Transverse colon (tissue), 4 donors: Measurements from ENCODE around the gene MEIG1. TPM values are rescaled to one million over a fixed set of nuclear protein-coding genes. Genes with fewer than 3 reads are reported as not detected.

ENCODE experiments used
- DNase-seq: peaks from one replicate; pipeline ENCODE4 v3.0.0-alpha.2; 2019
- H3K27ac ChIP-seq, 4 donors: fragments of 200-600 bp; sonication (generic); 2 replicates each; pipeline ENCODE4 v1.5.1; 2016 to 2018; ENCODE audit warnings: inconsistent platforms in 4 of 4
- H3K27me3 ChIP-seq: fragments of 200-600 bp; sonication (generic); 2 replicates; pipeline ENCODE4 v1.5.1; 2017; ENCODE audit warnings: inconsistent platforms
- H3K36me3 ChIP-seq, 4 donors: fragments of 200-600 bp; sonication (generic); 2 replicates each; pipeline ENCODE4 v1.5.1; 2017 to 2019; ENCODE audit warnings: inconsistent platforms in 4 of 4
- H3K4me1 ChIP-seq, 4 donors: fragments of 200-600 bp; sonication (generic); 2 replicates each; pipeline ENCODE4 v1.5.1; 2017 to 2020; ENCODE audit warnings: inconsistent platforms in 4 of 4
- H3K4me3 ChIP-seq, 4 donors: fragments of 200-600 bp; sonication (generic); 1 replicate in 1 of 4; 2 replicates in 3 of 4; pipeline versions ENCODE4 v1.5.1 to v1.6.1; 2017 to 2019; ENCODE audit warnings: inconsistent platforms in 4 of 4
- H3K9me3 ChIP-seq, 2 donors: fragments of 200-600 bp; sonication (generic); 2 replicates each; pipeline ENCODE4 v1.5.1; 2017 to 2019; ENCODE audit warnings: inconsistent platforms in 2 of 2
- CTCF ChIP-seq, 5 experiments: fragments of 200-600 bp in 3 of 5; fragments of 450-650 bp in 2 of 5; sonication (generic) in 3 of 5; IDR thresholded peaks; 1 replicate in 2 of 5; 2 replicates in 3 of 5; pipeline ENCODE4 v1.5.1; 2016 to 2017; ENCODE audit warnings: antibody characterized with exemption in 5 of 5, inconsistent platforms in 3 of 5, mild to moderate bottlenecking in 2 of 5, moderate library complexity in 1 of 5
- EP300 ChIP-seq: sonication (generic); formaldehyde crosslinking; IDR thresholded peaks from one replicate; pipeline ENCODE4 v1.6.1; 2017; ENCODE audit warnings: antibody characterized with exemption, low read depth
- POLR2A ChIP-seq: fragments of 450-650 bp; IDR thresholded peaks from one replicate; pipeline ENCODE4 v1.6.1; 2016; ENCODE audit warnings: antibody characterized with exemption, mild to moderate bottlenecking, moderate library complexity
- POLR2AphosphoS5 ChIP-seq, 3 donors: sonication (generic); formaldehyde crosslinking; IDR thresholded peaks; one replicate each; pipeline ENCODE4 v1.6.1; 2016; ENCODE audit warnings: antibody characterized with exemption in 3 of 3
- WGBS, 2 donors: methylation state at CpG; one replicate each; pipeline ENCODE4 v1.1.5; 2018; ENCODE audit warnings: low coverage in 1 of 2; 5-methylcytosine and 5-hydroxymethylcytosine counted together
- in situ Hi-C, 4 donors: fragments of 200-750 bp; cut with MboI; loops; one replicate each; pipeline versions ENCODE4 v1.15.0 to v1.15.1; 2017; ENCODE audit warnings: low sequenced_read_pairs in 3 of 4, low pct_ligation_motif_present in 1 of 4, low pct_unique_long_range_greater_than_20kb in 1 of 4
- intact Hi-C: fragments of 100-400 bp; cut with DNase I; formaldehyde crosslinking; loops from one replicate; pipeline ENCODE4 v1.15.1; 2023; ENCODE audit warnings: low total_unique reads
- total RNA-seq, 4 donors: library from RNA; depleted of rRNA; stranded (reverse); fragments of >200 nt; gene quantifications; one replicate each; pipeline ENCODE4 v1.1.0, GENCODE V29; 2016

Gene MEIG1
- total RNA-seq, 4 donors from 2014 or later = not detected

DNA sequence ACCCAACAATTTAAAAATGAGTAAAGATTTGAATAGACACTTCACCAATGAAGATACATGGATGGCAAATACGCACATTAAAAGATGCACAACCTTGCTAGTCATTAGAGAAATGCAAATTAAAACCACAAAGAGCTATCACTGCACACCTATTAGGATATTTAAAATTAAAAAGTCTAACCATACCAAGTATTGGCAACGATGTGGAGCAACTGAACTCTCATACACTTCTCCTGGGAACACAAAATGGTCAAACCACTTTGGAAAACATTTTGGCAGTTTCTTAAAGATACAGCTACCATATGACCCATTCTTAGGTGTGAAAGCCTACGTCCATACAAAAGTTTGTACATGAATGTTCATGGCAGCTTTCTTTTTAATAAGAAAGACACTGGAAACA, 41.4 kb upstream of the MEIG1 start:
- TF ChIP-seq CTCF (IDR thresholded peaks at IDR 0.05) (no peak), POLR2AphosphoS5 (IDR thresholded peaks at IDR 0.05) (no peak), EP300 (no peak), POLR2A (no peak)
- Histone ChIP-seq H3K4me3 (no peak overlapping the region), H3K4me1 (no peaks in the 10 kb centered on the region), H3K36me3 (peaks cover 0 to 76% (median 31%) of the 10 kb centered on the region in 4 donors), H3K27me3 (no peaks in the 10 kb centered on the region), H3K27ac (no peak overlapping the region), H3K9me3 (peaks cover 11 to 21% of the 10 kb centered on the region in 2 donors)
- intact Hi-C loops (no loop called here), in situ Hi-C loops (no loop called here)
- no peak for DNase-seq
- 91 to 96% methylated on average over 3 of the region's 3 CpGs for WGBS, 2 donors

DNA sequence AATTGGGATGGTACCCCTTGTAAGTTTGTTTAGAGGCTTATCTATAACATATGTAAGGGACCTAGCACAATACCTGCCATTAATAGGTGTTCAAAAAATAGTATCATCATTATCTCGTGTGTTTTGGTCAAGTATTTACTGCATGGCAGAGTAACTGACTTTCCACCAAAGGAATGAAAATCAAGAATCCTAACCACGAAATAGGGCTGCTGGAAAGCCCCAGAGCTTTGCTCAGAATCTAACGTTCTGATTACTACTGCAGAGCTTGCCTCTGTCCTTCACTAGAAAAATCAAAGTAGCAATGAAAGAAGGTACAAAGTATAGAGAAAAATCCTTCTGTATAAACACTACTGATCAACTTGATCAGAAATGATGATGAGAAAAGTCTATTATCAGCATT, 40.2 kb upstream of the MEIG1 start:
- Histone ChIP-seq H3K9me3 (peaks cover 11 to 21% of the 10 kb centered on the region in 2 donors), H3K27me3 (no peaks in the 10 kb centered on the region), H3K36me3 (peaks cover 0 to 68% (median 29%) of the 10 kb centered on the region in 4 donors), H3K4me1 (no peaks in the 10 kb centered on the region), H3K4me3 (no peak overlapping the region), H3K27ac (no peak overlapping the region)
- 74 to 87% methylated on average over 3 of the region's 3 CpGs for WGBS, 2 donors
- in situ Hi-C loops = no loop called here
- no peak for TF ChIP-seq POLR2AphosphoS5 (IDR thresholded peaks at IDR 0.05)
- no peak for TF ChIP-seq EP300
- TF ChIP-seq CTCF (IDR thresholded peaks at IDR 0.05) = no peak
- no peak for TF ChIP-seq POLR2A
- intact Hi-C loops = no loop called here
- DNase-seq = no peak

DNA sequence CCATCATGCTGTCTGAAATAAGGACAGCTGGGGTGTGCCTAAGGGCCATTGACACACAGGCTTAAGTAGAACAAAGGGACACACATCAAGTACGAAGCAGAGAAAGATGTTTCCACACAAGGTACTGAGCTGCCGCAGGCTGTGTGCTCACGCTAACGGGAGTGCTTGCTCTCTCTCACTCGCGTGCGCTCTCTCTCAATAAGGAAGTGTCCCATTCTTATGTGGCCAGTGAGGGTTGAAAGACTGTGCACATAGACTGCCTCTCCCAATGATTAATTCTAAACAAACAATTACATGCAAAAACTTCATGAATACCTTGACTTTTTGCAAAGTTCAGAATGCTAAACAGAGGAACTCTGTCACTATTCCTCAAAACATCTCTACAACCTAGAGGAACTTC, 35.2 kb upstream of the MEIG1 start:
- H3K27me3 ChIP-seq = no peaks in the 10 kb centered on the region
- no peak for DNase-seq
- intact Hi-C loops = no loop called here
- TF ChIP-seq CTCF (IDR thresholded peaks at IDR 0.05) = no peak
- no peak for TF ChIP-seq POLR2A
- TF ChIP-seq EP300 = no peak
- TF ChIP-seq POLR2AphosphoS5 (IDR thresholded peaks at IDR 0.05) = no peak
- no peak overlapping the region for H3K27ac ChIP-seq
- no peak overlapping the region for H3K4me3 ChIP-seq
- peaks cover 0 to 49% (median 16%) of the 10 kb centered on the region in 4 donors for H3K36me3 ChIP-seq
- in situ Hi-C loops = no loop called here
- no peaks in the 10 kb centered on the region for H3K4me1 ChIP-seq
- WGBS, 2 donors = 98 to 100% methylated on average over 7 of the region's 7 CpGs
- H3K9me3 ChIP-seq = no peaks in the 10 kb centered on the region

- 95 to 97% methylated on average over 2 of the region's 2 CpGs for WGBS, 2 donors
- no peaks in the 10 kb centered on the region for H3K4me1 ChIP-seq
- H3K36me3 ChIP-seq = peaks cover 0 to 50% (median 13%) of the 10 kb centered on the region in 4 donors
- in situ Hi-C loops = no loop called here
- TF ChIP-seq EP300 (no peak), POLR2AphosphoS5 (IDR thresholded peaks at IDR 0.05) (no peak)
- no peak overlapping the region for H3K4me3 ChIP-seq
- DNase-seq = no peak
- H3K27ac ChIP-seq = no peak overlapping the region
- H3K27me3 ChIP-seq = no peaks in the 10 kb centered on the region
- H3K9me3 ChIP-seq = no peaks in the 10 kb centered on the region
- intact Hi-C loops = no loop called here
Measured at GRCh38 chr10:14925268-14925667, 33.9 kb upstream of the MEIG1 start.

DNA sequence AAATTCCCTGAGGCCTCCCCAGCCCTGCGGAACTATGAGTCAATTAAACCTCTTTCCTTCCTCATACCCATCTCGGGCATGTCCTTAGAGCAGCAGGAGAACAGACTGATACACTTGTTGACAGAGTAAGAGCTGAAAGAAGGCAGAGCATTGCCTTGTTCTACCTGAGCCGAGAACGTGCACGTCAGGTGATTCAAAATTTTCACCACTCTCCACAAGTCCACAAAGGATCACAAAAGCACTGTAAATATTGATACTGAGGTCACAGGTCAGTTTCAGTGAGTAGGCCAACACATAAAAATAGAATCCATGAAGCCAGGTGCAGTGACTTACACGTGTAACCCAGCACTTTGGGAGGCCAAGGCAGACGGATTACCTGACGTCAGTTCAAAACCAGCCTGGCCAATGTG, 33.1 kb upstream of the MEIG1 start:
- Histone ChIP-seq H3K27ac (no peak overlapping the region), H3K9me3 (no peaks in the 10 kb centered on the region), H3K27me3 (no peaks in the 10 kb centered on the region), H3K36me3 (peaks cover 0 to 42% (median 16%) of the 10 kb centered on the region in 4 donors), H3K4me1 (no peaks in the 10 kb centered on the region), H3K4me3 (no peak overlapping the region)
- TF ChIP-seq POLR2AphosphoS5 (IDR thresholded peaks at IDR 0.05) (peak in 1 of 3 donors; percentile 7), EP300 (no peak), CTCF (IDR thresholded peaks at IDR 0.05) (no peak)
- in situ Hi-C loops (no loop called here), intact Hi-C loops (no loop called here)
- DNase-seq = no peak
- 76 to 100% methylated on average over 1 to 8 of the region's 8 CpGs for WGBS, 2 donors
